Effector memory CD4-positive, alpha-beta T cell (primary cell): Measurements from ENCODE around the gene PPP1R3C.

Source experiments
- DNase-seq, 3 donors: peaks; one replicate each; pipeline ENCODE4 v3.0.0-alpha.2; 2020
- H3K27ac ChIP-seq: 2 replicates; pipeline ENCODE4 v1.7.0; 2013; ENCODE audit warnings: mild to moderate bottlenecking, low read length, moderate library complexity; ENCODE audit not compliant: insufficient read depth, poor library complexity, severe bottlenecking
- H3K27me3 ChIP-seq: replicated peaks from 2 replicates; pipeline ENCODE4 v1.7.0; 2013; ENCODE audit warnings: mild to moderate bottlenecking, low read length; ENCODE audit not compliant: insufficient read depth, control insufficient read depth, poor library complexity, severe bottlenecking
- H3K36me3 ChIP-seq: 2 replicates; pipeline ENCODE4 v1.7.0; 2013; ENCODE audit warnings: mild to moderate bottlenecking, low read length, moderate library complexity; ENCODE audit not compliant: control insufficient read depth, insufficient read depth
- H3K4me1 ChIP-seq: 2 replicates; pipeline ENCODE4 v1.7.0; 2013; ENCODE audit warnings: low read length, mild to moderate bottlenecking; ENCODE audit not compliant: control insufficient read depth, insufficient read depth, poor library complexity, severe bottlenecking
- H3K4me3 ChIP-seq: 2 replicates; pipeline ENCODE4 v1.7.0; 2013; ENCODE audit warnings: low read length, low read depth, mild to moderate bottlenecking; ENCODE audit not compliant: insufficient read depth, poor library complexity, severe bottlenecking
- H3K9me3 ChIP-seq: 2 replicates; pipeline ENCODE4 v1.7.0; 2013; ENCODE audit warnings: mild to moderate bottlenecking, low read length, moderate library complexity; ENCODE audit not compliant: control insufficient read depth

PPP1R3C gene

GRCh38 chr10:91591797-91592174, 41.1 kb downstream of the PPP1R3C start:
- Histone ChIP-seq H3K27me3 (no peaks in the 10 kb centered on the region), H3K4me1 (no peaks in the 10 kb centered on the region), H3K4me3 (no peak overlapping the region), H3K36me3 (no peaks in the 10 kb centered on the region), H3K9me3 (no peaks in the 10 kb centered on the region), H3K27ac (no peak overlapping the region)
- no peak for DNase-seq

DNA sequence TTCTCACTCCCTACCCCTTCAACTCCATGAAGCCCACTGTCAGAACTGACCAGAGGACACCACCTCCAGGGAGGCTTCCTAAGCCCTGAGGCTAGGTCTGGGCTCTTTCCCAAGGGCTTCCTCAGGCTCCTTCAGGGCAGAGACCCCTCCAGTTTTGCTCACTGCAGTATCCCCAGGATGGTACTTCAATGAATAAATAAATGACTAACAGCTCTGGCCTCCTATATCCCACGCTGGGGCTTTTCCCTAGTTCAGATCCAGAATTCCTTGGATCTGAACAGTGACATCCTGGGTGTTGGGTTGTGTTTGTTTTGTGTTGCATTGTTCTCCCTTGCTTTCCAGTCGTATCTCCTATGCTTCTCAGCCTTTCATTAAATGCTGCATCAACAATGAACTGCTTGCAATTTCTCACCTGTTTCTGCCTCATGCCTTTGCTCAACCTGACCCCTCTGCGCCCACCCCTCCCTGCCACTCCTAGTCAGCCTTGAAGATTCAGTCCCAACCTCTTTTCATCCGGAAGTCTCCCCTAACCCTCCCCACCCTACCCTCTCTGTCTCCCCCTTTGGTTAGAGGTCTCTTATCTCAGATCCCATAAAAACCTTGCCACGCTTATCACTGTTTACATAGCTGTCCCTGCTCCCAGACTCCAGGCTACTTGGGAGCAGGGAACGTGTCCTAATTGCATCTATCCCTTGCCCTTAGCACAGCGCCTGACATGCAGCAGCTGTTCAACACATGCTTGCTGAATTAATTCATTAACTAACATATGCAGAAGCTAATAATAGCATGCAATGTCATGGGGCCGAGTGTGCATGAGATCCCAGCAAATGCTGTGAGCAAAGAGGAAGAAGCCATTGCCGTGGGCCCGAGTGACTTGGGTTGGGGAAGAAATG, 41.7 kb downstream of the PPP1R3C start:
- H3K27me3 ChIP-seq, result no peaks in the 10 kb centered on the region
- H3K9me3 ChIP-seq, result no peaks in the 10 kb centered on the region
- no peak overlapping the region for H3K4me3 ChIP-seq
- H3K4me1 ChIP-seq, result no peaks in the 10 kb centered on the region
- DNase-seq, result no peak
- no peaks in the 10 kb centered on the region for H3K36me3 ChIP-seq
- no peak overlapping the region for H3K27ac ChIP-seq

DNA sequence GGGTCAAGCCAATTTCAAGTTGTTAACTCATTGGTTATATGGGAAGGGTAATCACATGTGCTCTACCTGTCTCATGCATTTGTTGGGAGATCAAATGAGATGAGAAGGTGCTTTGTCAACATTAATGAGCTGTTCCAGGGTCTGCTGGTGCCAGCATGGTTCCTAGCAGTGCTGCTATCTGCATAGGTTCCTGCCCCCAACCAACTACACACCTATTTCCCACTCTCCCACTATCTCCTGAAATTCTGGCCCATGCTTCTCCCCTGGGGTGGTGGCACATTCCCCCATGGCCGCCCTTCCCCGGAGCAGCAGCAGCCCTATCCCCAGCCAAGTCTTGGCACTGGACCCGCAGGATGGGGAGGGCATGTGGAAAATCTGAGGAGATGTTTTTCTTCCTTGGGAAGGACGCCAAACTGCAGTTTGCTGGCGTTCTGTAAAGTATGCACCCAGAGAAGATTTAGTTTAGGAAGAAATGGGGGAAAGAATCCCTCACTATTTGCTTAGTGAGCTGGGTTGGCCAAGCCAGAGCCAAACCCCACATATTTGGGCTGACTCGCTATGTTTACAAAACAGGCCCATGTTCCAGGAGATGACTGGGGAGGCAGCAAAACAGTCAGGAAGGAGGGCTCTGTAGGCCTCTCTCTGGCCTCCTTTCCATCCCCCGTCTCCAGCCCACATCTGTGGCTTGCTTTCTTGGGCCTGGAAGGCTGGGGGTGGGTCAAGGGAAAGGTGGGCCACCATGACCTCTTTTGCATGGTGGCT, 42.5 kb downstream of the PPP1R3C start:
- DNase-seq, result no peak
- H3K36me3 ChIP-seq, result no peaks in the 10 kb centered on the region
- no peaks in the 10 kb centered on the region for H3K4me1 ChIP-seq
- no peak overlapping the region for H3K27ac ChIP-seq
- no peak overlapping the region for H3K4me3 ChIP-seq
- no peaks in the 10 kb centered on the region for H3K27me3 ChIP-seq
- H3K9me3 ChIP-seq, result no peaks in the 10 kb centered on the region

GRCh38 chr10:91589658-91590035, 43.2 kb downstream of the PPP1R3C start:
- Histone ChIP-seq H3K9me3 (no peaks in the 10 kb centered on the region), H3K4me1 (no peaks in the 10 kb centered on the region), H3K4me3 (no peak overlapping the region), H3K27ac (no peak overlapping the region), H3K36me3 (no peaks in the 10 kb centered on the region), H3K27me3 (no peaks in the 10 kb centered on the region)
- DNase-seq, result no peak

- no peaks in the 10 kb centered on the region for H3K36me3 ChIP-seq
- H3K27ac ChIP-seq, result no peak overlapping the region
- H3K9me3 ChIP-seq, result no peaks in the 10 kb centered on the region
- no peak overlapping the region for H3K4me3 ChIP-seq
- no peak for DNase-seq
- no peaks in the 10 kb centered on the region for H3K4me1 ChIP-seq
- no peaks in the 10 kb centered on the region for H3K27me3 ChIP-seq
Measured at GRCh38 chr10:91589015-91589657, 43.7 kb downstream of the PPP1R3C start.

DNA sequence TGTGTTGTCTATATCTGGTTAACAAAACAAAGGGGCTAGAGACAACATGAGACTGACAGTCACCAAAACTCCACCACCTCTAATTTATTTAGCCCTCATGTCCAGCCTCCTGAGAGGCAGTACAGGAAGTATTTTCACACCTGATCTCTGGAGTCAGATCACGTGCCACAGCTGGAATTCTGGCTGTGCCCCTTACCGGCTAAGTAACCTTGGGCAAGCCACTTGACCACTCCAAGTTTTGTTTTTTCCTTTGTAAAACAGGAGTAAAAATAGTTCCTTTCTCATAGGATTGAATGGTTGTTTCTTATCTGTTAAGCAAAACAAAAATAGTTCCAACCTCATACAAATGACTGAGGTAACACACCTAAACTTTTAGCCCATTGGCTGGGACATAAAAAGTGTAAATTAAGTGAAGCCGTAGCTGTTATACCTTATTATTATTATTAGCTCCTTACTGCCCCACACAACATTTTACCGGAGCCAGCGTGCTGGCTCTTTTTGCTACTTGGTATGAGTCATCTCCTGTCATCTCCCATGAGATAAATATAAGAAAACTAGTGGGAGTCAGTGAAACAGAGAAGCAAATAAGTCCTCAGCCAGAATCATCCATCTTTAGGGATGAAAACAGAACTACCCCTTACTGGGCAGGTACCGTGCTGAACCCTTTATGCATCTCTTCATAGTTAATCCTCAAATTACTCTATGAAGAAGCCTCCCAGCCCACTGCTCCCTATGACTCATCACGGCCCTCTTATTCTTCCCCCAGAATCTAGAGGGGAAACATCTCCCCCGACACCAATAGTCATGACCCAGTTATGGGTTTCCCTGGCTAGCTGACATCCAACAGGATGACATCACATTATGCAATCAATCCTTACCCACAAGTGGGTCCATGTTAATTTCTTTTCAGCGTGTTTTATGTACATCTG, 44.9 kb downstream of the PPP1R3C start:
- Histone ChIP-seq H3K27ac (no peak overlapping the region), H3K36me3 (no peaks in the 10 kb centered on the region), H3K4me3 (no peak overlapping the region), H3K4me1 (no peaks in the 10 kb centered on the region), H3K27me3 (no peaks in the 10 kb centered on the region), H3K9me3 (no peaks in the 10 kb centered on the region)
- DNase-seq, result no peak

GRCh38 chr10:91582153-91582554, 50.7 kb downstream of the PPP1R3C start:
- Histone ChIP-seq H3K4me1 (no peaks in the 10 kb centered on the region), H3K36me3 (no peaks in the 10 kb centered on the region), H3K27me3 (no peaks in the 10 kb centered on the region), H3K4me3 (no peak overlapping the region), H3K9me3 (no peaks in the 10 kb centered on the region), H3K27ac (no peak overlapping the region)
- DNase-seq, result no peak

DNA sequence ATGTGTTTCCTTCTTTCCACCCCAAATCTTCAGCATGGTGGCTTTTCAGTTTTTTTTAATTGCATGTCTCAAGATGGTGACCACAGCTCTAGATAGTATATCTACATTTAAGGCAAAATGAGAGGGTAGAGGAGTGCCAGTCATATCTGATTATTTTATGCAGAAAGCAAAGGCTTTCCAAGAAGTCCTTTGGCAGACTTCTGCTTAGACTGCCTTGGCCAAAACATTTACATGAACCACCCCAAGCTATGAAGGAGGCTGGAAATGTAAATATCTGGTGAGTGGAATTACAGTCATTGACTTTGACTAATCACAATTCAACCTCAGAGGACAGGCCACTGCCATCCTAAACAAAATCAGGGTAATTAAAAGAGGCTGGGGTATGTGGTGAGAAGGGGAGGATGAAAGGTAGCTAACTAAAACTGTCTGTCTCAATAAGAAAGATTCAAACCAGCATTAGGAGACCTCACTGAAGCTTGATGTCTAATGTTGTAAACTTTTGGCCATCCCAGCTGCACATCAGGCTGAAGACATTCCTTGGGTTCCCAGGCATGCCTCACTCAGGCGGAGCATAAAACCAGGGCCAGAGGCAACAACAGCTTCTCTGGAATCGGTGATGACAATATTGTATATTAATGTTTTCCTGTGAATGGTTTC, 53.4 kb downstream of the PPP1R3C start:
- no peaks in the 10 kb centered on the region for H3K27me3 ChIP-seq
- H3K4me1 ChIP-seq, result no peaks in the 10 kb centered on the region
- H3K9me3 ChIP-seq, result no peaks in the 10 kb centered on the region
- no peaks in the 10 kb centered on the region for H3K36me3 ChIP-seq
- no peak overlapping the region for H3K27ac ChIP-seq
- H3K4me3 ChIP-seq, result no peak overlapping the region
- no peak for DNase-seq
